Measurements from ENCODE around the gene ARHGEF19. TPM values are rescaled to one million over a fixed set of nuclear protein-coding genes. Genes with fewer than 3 reads are reported as not detected.
A peak's percentile ranks its signal among the peaks of the same experiment; 100 is the strongest.

Gene ARHGEF19
- total and polyA plus RNA-seq, 2 of the 13 experiments (the other 11 are each of a cell fraction or from before 2014, with no cell fraction given): 1.7 to 1.8 TPM

DNA sequence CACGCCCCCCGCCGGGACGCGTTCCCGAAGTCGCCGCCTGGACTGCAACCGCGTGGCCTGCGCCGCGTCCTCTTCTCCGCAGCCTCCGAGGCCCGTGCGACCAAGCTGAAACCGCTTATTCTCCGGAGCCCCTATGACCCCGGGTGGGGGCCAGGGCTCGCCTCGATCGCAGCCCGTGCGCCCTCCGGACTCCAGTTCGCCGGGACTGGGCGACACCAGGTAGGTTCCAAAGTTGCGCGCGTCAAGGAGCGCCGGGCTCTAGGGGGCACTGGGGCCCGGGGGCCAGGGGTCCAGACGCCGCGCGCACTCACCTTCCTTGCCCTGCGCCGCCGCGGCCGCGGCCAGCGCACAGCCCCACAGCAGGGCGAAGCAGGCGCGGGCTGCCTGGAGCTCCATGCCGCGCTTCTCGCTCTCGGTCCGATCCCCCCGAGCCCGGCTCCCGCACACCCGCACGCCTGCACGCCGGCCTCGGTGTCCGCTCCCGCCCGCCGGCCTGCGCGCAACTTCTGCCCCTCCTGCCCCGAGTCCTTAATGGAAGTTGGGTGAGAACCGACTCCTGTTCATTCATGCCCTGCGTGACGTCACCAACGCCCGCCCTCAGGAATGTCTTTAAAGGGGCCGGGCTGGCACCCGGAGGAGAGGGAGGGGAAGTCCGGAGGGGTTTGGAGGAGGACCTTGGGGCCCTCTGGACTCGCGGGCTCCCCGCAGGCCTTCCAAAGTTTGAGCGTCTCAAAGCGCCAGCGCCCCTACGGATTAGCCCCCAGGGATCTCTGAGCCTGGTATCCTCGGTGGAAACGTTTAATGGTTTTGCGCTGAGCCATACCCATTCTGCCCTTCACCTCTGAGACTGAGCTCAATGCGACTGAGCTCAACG, 56.7 kb downstream of the ARHGEF19 start, which contains the start of gene EPHA2 (continued):
- no peak for TF ChIP-seq KLF13 (CRISPR knock-in tag; IDR thresholded peaks at IDR 0.05)
- TF ChIP-seq GLI4 (CRISPR knock-in tag; IDR thresholded peaks at IDR 0.05; ENCODE audit: borderline replicate concordance): no peak; the same call in 1 of the 2 replicates
- TF ChIP-seq ZSCAN25 (CRISPR knock-in tag; IDR thresholded peaks at IDR 0.05): peak; percentile 78
- TF ChIP-seq, protein P1, sequence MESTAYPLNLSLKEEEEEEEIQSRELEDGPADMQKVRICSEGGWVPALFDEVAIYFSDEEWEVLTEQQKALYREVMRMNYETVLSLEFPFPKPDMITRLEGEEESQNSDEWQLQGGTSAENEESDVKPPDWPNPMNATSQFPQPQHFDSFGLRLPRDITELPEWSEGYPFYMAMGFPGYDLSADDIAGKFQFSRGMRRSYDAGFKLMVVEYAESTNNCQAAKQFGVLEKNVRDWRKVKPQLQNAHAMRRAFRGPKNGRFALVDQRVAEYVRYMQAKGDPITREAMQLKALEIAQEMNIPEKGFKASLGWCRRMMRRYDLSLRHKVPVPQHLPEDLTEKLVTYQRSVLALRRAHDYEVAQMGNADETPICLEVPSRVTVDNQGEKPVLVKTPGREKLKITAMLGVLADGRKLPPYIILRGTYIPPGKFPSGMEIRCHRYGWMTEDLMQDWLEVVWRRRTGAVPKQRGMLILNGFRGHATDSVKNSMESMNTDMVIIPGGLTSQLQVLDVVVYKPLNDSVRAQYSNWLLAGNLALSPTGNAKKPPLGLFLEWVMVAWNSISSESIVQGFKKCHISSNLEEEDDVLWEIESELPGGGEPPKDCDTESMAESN (CRISPR knock-in tag; conservative IDR thresholded peaks at IDR 0.05): peak; percentile 64
- TF ChIP-seq, protein P2, sequence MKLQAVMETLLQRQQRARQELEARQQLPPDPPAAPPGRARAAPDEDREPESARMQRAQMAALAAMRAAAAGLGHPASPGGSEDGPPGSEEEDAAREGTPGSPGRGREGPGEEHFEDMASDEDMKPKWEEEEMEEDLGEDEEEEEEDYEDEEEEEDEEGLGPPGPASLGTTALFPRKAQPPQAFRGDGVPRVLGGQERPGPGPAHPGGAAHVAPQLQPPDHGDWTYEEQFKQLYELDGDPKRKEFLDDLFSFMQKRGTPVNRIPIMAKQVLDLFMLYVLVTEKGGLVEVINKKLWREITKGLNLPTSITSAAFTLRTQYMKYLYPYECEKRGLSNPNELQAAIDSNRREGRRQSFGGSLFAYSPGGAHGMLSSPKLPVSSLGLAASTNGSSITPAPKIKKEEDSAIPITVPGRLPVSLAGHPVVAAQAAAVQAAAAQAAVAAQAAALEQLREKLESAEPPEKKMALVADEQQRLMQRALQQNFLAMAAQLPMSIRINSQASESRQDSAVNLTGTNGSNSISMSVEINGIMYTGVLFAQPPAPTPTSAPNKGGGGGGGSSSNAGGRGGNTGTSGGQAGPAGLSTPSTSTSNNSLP (IDR thresholded peaks at IDR 0.05; ENCODE audit: low read depth, low read length): no peak
- TF ChIP-seq, protein P3, sequence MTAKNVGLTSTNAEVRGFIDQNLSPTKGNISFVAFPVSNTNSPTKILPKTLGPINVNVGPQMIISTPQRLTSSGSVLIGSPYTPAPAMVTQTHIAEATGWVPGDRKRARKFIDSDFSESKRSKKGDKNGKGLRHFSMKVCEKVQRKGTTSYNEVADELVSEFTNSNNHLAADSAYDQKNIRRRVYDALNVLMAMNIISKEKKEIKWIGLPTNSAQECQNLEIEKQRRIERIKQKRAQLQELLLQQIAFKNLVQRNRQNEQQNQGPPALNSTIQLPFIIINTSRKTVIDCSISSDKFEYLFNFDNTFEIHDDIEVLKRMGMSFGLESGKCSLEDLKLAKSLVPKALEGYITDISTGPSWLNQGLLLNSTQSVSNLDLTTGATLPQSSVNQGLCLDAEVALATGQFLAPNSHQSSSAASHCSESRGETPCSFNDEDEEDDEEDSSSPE (CRISPR knock-in tag; IDR thresholded peaks at IDR 0.05): peak; percentile 26; the same call in 1 of the 2 replicates
- TF ChIP-seq ZFP36 (IDR thresholded peaks at IDR 0.05; ENCODE audit: borderline replicate concordance, low read depth, low read length, partially characterized antibody): no peak
- TF ChIP-seq, protein P4, sequence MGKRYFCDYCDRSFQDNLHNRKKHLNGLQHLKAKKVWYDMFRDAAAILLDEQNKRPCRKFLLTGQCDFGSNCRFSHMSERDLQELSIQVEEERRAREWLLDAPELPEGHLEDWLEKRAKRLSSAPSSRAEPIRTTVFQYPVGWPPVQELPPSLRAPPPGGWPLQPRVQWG (CRISPR knock-in tag; IDR thresholded peaks at IDR 0.05; ENCODE audit: borderline replicate concordance, low read depth): no peak
- no peak for TF ChIP-seq JARID2 (CRISPR knock-in tag; IDR thresholded peaks at IDR 0.05; ENCODE audit: insufficient replicate concordance)
- TF ChIP-seq HMG20A (CRISPR knock-in tag; IDR thresholded peaks at IDR 0.05; ENCODE audit: borderline replicate concordance): no peak; the same call in 1 of the 2 replicates
- TF ChIP-seq, protein P5, sequence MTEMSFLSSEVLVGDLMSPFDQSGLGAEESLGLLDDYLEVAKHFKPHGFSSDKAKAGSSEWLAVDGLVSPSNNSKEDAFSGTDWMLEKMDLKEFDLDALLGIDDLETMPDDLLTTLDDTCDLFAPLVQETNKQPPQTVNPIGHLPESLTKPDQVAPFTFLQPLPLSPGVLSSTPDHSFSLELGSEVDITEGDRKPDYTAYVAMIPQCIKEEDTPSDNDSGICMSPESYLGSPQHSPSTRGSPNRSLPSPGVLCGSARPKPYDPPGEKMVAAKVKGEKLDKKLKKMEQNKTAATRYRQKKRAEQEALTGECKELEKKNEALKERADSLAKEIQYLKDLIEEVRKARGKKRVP (CRISPR knock-in tag; IDR thresholded peaks at IDR 0.05): no peak
- no peak for TF ChIP-seq MBNL3 (CRISPR knock-in tag; conservative IDR thresholded peaks at IDR 0.05)
- TF ChIP-seq, protein P6, sequence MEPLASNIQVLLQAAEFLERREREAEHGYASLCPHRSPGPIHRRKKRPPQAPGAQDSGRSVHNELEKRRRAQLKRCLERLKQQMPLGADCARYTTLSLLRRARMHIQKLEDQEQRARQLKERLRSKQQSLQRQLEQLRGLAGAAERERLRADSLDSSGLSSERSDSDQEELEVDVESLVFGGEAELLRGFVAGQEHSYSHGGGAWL (CRISPR knock-in tag; IDR thresholded peaks at IDR 0.05): peak; percentile 63; the same call in 1 of the 2 replicates
- TF ChIP-seq POLR2G (IDR thresholded peaks at IDR 0.05; ENCODE audit: low read depth, low read length): peak; percentile 99
- no peak for TF ChIP-seq SMC3 (IDR thresholded peaks at IDR 0.05; ENCODE audit: low read length)
- TF ChIP-seq, protein P7, sequence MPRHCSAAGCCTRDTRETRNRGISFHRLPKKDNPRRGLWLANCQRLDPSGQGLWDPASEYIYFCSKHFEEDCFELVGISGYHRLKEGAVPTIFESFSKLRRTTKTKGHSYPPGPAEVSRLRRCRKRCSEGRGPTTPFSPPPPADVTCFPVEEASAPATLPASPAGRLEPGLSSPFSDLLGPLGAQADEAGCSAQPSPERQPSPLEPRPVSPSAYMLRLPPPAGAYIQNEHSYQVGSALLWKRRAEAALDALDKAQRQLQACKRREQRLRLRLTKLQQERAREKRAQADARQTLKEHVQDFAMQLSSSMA (CRISPR knock-in tag; IDR thresholded peaks at IDR 0.05): no peak
- no peak for TF ChIP-seq GZF1 (CRISPR knock-in tag; IDR thresholded peaks at IDR 0.05)
- TF ChIP-seq ATF7 (IDR thresholded peaks at IDR 0.05): peak; percentile 95
- peak; percentile 90; the same call in 1 of the 2 replicates for TF ChIP-seq ATF7 (CRISPR knock-in tag; IDR thresholded peaks at IDR 0.05)
- no peak for TF ChIP-seq ZNF335 (CRISPR knock-in tag; IDR thresholded peaks at IDR 0.05)
- no peak for TF ChIP-seq ZNF788 (CRISPR knock-in tag; IDR thresholded peaks at IDR 0.05; ENCODE audit: borderline replicate concordance)

All from HepG2 (cell line).